HepG2 (cell line): ENCODE data around the gene SH2D6. TPM values are rescaled to one million over a fixed set of nuclear protein-coding genes. Genes with fewer than 3 reads are reported as not detected.

Experiments used
- ARID2 ChIP-seq: sonication (generic); formaldehyde crosslinking; IDR thresholded peaks from 2 replicates; pipeline ENCODE4 v1.8.1; 2022; ENCODE audit warnings: mild to moderate bottlenecking, missing genetic modification reagents, borderline replicate concordance
- ATF2 ChIP-seq: sonication (generic); formaldehyde crosslinking; IDR thresholded peaks from 2 replicates; pipeline ENCODE4 v1.4.0; 2020; ENCODE audit warnings: missing genetic modification reagents
- CC2D1A ChIP-seq: sonication (generic); formaldehyde crosslinking; IDR thresholded peaks from 2 replicates; pipeline ENCODE4 v1.8.1; 2023; ENCODE audit warnings: mild to moderate bottlenecking, missing genetic modification reagents
- GRHL1 ChIP-seq: sonication (generic); formaldehyde crosslinking; conservative IDR thresholded peaks from 2 replicates; pipeline ENCODE4 v1.8.0; 2022; ENCODE audit warnings: missing genetic modification reagents
- KAT8 ChIP-seq: IDR thresholded peaks from 2 replicates; pipeline ENCODE4 v1.6.1; 2016; ENCODE audit warnings: missing genetic modification reagents, missing compliant biosample characterization
- PRDM10 ChIP-seq: sonication (generic); formaldehyde crosslinking; IDR thresholded peaks from 2 replicates; pipeline ENCODE4 v1.4.0; 2020; ENCODE audit warnings: low read depth, missing genetic modification reagents
- RCOR2 ChIP-seq: IDR thresholded peaks from 2 replicates; pipeline ENCODE4 v1.6.1; 2016; ENCODE audit warnings: missing biosample characterization, missing genetic modification reagents
- SP2 ChIP-seq: sonication (generic); formaldehyde crosslinking; IDR thresholded peaks from 2 replicates; pipeline ENCODE4 v1.5.1; 2020; ENCODE audit warnings: mild to moderate bottlenecking, missing genetic modification reagents
- ZBTB33 ChIP-seq: sonication (generic); formaldehyde crosslinking; IDR thresholded peaks from 2 replicates; pipeline ENCODE4 v1.4.0; 2020; ENCODE audit warnings: missing genetic modification reagents
- ZFYVE20 ChIP-seq: sonication (generic); formaldehyde crosslinking; IDR thresholded peaks from 2 replicates; pipeline ENCODE4 v1.8.0; 2023; ENCODE audit warnings: low read depth, mild to moderate bottlenecking, moderate library complexity, missing genetic modification reagents, borderline replicate concordance
- ZNF256 ChIP-seq: sonication (generic); formaldehyde crosslinking; conservative IDR thresholded peaks from 2 replicates; pipeline ENCODE4 v1.4.0; 2020; ENCODE audit warnings: missing genetic modification reagents
- ZNF451 ChIP-seq: sonication (generic); formaldehyde crosslinking; IDR thresholded peaks from 2 replicates; pipeline ENCODE4 v1.5.0; 2020; ENCODE audit warnings: mild to moderate bottlenecking, missing genetic modification reagents
- ZNF646 ChIP-seq: sonication (generic); formaldehyde crosslinking; IDR thresholded peaks from 2 replicates; pipeline ENCODE4 v1.9.0; 2021; ENCODE audit warnings: mild to moderate bottlenecking, missing genetic modification reagents
- polyA plus RNA-seq, 8 experiments: library from polyadenylated mRNA; depleted of rRNA in 3 of 8; stranded (reverse) in 7 of 8; unstranded in 1 of 8; fragments of >200 nt; fragmentation: Illumina TruSeq in 4 of 8; extraction: Trizol in 4 of 8; gene quantifications; 2 replicates each; pipeline versions ENCODE4 v1.2.1 to v1.2.3, GENCODE V29; 2011 to 2016; ENCODE audit warnings: low read depth in 4 of 8, missing spikeins in 1 of 8, mixed read lengths in 1 of 8; ENCODE audit not compliant: insufficient read depth in 1 of 8
- total RNA-seq, 5 experiments: library from RNA; depleted of rRNA; stranded (reverse); fragments of >200 nt; fragmentation: Illumina TruSeq; extraction: Trizol; gene quantifications; 2 replicates each; pipeline ENCODE4 v1.2.3, GENCODE V29; 2016; ENCODE audit warnings: low read depth in 1 of 5

The SH2D6 gene
- total and polyA plus RNA-seq, 2 of the 13 experiments (the other 11 are each of a cell fraction or from before 2014, with no cell fraction given) = 0.11 to 0.26 TPM

GRCh38 chr2:85468704-85469349 lies 50.3 kb downstream of the SH2D6 start (continued):
- TF ChIP-seq RCOR2 (CRISPR knock-in tag) = peak; percentile 98
- TF ChIP-seq ARID2 (CRISPR knock-in tag) = no peak
- TF ChIP-seq ATF2 = peak; percentile 84
- TF ChIP-seq GRHL1 (CRISPR knock-in tag) = no peak
- peak; percentile 83; the same call in 1 of the 2 replicates for TF ChIP-seq PRDM10 (CRISPR knock-in tag)
- TF ChIP-seq ZBTB33 (CRISPR knock-in tag) = peak; percentile 57
- TF ChIP-seq KAT8 (CRISPR knock-in tag) = no peak
- TF ChIP-seq ZNF256 (CRISPR knock-in tag) = no peak
- TF ChIP-seq ZNF646 (CRISPR knock-in tag) = peak; percentile 91
- TF ChIP-seq CC2D1A (CRISPR knock-in tag) = 0 out of 2 replicates have a peak, but pooled peaks have one; percentile 87
- no peak for TF ChIP-seq ZNF451 (CRISPR knock-in tag)
- TF ChIP-seq SP2 (CRISPR knock-in tag) = no peak
- no peak for TF ChIP-seq ZFYVE20 (CRISPR knock-in tag)
